Fibroblast of lung (primary cell): ENCODE results near the gene MLPH.

Experiments
- CTCF ChIP-seq, 2 donors: IDR thresholded peaks in 1 of 2; conservative IDR thresholded peaks in 1 of 2; 1 replicate in 1 of 2; 2 replicates in 1 of 2; pipeline ENCODE4 v1.5.1; 2011 to 2012; ENCODE audit warnings: low read length in 2 of 2, control low read depth in 1 of 2, inconsistent platforms in 1 of 2, low read depth in 1 of 2, mild to moderate bottlenecking in 1 of 2
- EZH2 ChIP-seq: IDR thresholded peaks from 2 replicates; pipeline ENCODE4 v1.5.1; 2012; ENCODE audit warnings: low read length, control low read depth, mild to moderate bottlenecking; ENCODE audit errors: missing control alignments

- TF ChIP-seq EZH2 (no peak), CTCF (conservative IDR thresholded peaks at IDR 0.05 in 1 of 2, IDR thresholded peaks at IDR 0.05 in 1 of 2; ENCODE audit: low read depth in 1 of 2, low read length in 2 of 2) (no peak)
These were observed 13.9 kb upstream of the MLPH start for GRCh38 chr2:237472909-237473877.
